Psoas muscle (tissue), 8 donors: ENCODE measurements around the gene MLH3. TPM values are rescaled to one million over a fixed set of nuclear protein-coding genes. Genes with fewer than 3 reads are reported as not detected.
A peak's percentile ranks its signal among the peaks of the same experiment; 100 is the strongest.

Experiments
- ATAC-seq, 4 donors: fragments of 200-7000 bp; cut with Tn5 transposase; one replicate each; pipeline ENCODE4 v1.9.1; 2020; ENCODE audit warnings: moderate library complexity in 3 of 4, mild to moderate bottlenecking in 2 of 4
- DNase-seq, 2 donors: peaks; one replicate each; pipeline ENCODE4 v3.0.0-alpha.2; 2020
- H3K27ac ChIP-seq: fragments of 200-600 bp; one replicate; pipeline ENCODE4 v1.8.0; 2022
- H3K27me3 ChIP-seq, 3 donors: fragments of 200-600 bp in 1 of 3; one replicate each; pipeline versions ENCODE4 v1.6.1 to v1.8.0; 2013 to 2022; ENCODE audit warnings: low read length in 2 of 3, mild to moderate bottlenecking in 2 of 3, moderate library complexity in 1 of 3; ENCODE audit not compliant: insufficient read depth in 3 of 3
- H3K36me3 ChIP-seq, 2 donors: fragments of 200-600 bp in 1 of 2; one replicate each; pipeline versions ENCODE4 v1.6.1 to v1.8.0; 2013 to 2022; ENCODE audit warnings: low read depth in 1 of 2, mild to moderate bottlenecking in 1 of 2, moderate library complexity in 1 of 2; ENCODE audit not compliant: insufficient read depth in 1 of 2
- H3K4me1 ChIP-seq: fragments of 200-600 bp; one replicate; pipeline ENCODE4 v1.8.0; 2022
- H3K4me3 ChIP-seq: fragments of 200-600 bp; one replicate; pipeline ENCODE4 v1.8.0; 2022; ENCODE audit warnings: mild to moderate bottlenecking
- H3K9me3 ChIP-seq: fragments of 200-600 bp; one replicate; pipeline ENCODE4 v1.8.0; 2022
- CTCF ChIP-seq: fragments of 200-600 bp; IDR thresholded peaks from one replicate; pipeline ENCODE4 v1.8.0; 2022; ENCODE audit warnings: antibody characterized with exemption
- WGBS, 3 donors: extraction: QIAGEN DNeasy Blood & Tissue Kit; methylation state at CpG; one replicate each; pipeline versions ENCODE4 v1.1.6 to v1.1.7; 2013; 5-methylcytosine and 5-hydroxymethylcytosine counted together
- intact Hi-C, 2 donors: fragments of 100-400 bp; cut with DNase I; formaldehyde crosslinking; loops; one replicate each; pipeline versions ENCODE4 v1.11.0 to v1.14.2; 2022
- polyA plus RNA-seq, 3 donors: library from polyadenylated mRNA; stranded (reverse); fragments of 200-250 nt; gene quantifications; one replicate each; pipeline ENCODE4 v1.2.3, GENCODE V29; 2013
- total RNA-seq, 4 donors: library from RNA; stranded (reverse); fragmentation: NEBNext Ultra II Directional in 2 of 4; extraction: Animal tissue kit (Norgen Biotek cat#: 25700) in 2 of 4; gene quantifications; one replicate each; pipeline versions ENCODE4 v1.2.1 to v1.2.4, GENCODE V29; 2021 to 2023
- donor health status: healthy with polysubstance abuse.
- donor health status: DM: no; HTN: no; CAD: no; lungs with moderate emphysema.
- donor health status: Bipolar disorder and iron deficiency.
- donor health status: healthy.
- donor health status: DM: yes; HTN: yes; CAD: no.
- donor health status: DM: no; HTN: no; CAD: no.
- donor health status: DM: no; HTN: no; CAD: no.
- donor health status: DM: yes; HTN: yes; CAD: no.

Gene MLH3
- total and polyA plus RNA-seq, 7 donors: 7.9 to 24.1 (median 15.7) TPM

GRCh38 chr14:75016815-75017214, 34.5 kb downstream of the MLH3 start:
- Histone ChIP-seq H3K36me3 (peaks cover 11 to 95% of the 10 kb centered on the region in 2 donors), H3K9me3 (no peaks in the 10 kb centered on the region), H3K27ac (no peak overlapping the region), H3K27me3 (no peaks in the 10 kb centered on the region), H3K4me1 (peaks cover 12% of the 10 kb centered on the region), H3K4me3 (no peak overlapping the region)
- TF ChIP-seq CTCF: no peak
- ATAC-seq: no peak
- 94 to 98% (median 96%) methylated on average over 3 of the region's 3 CpGs for WGBS, 3 donors
- intact Hi-C loops: no loop called here
- no peak for DNase-seq

GRCh38 chr14:75015496-75015895, 35.8 kb downstream of the MLH3 start:
- no peaks in the 10 kb centered on the region for H3K9me3 ChIP-seq
- peaks cover 11 to 90% of the 10 kb centered on the region in 2 donors for H3K36me3 ChIP-seq
- DNase-seq: no peak
- no peak overlapping the region for H3K4me3 ChIP-seq
- peaks cover 18% of the 10 kb centered on the region for H3K4me1 ChIP-seq
- no peak for TF ChIP-seq CTCF
- ATAC-seq: no peak
- 83 to 88% (median 83%) methylated on average over 5 of the region's 5 CpGs for WGBS, 3 donors
- intact Hi-C loops: no loop called here
- no peak overlapping the region for H3K27ac ChIP-seq
- H3K27me3 ChIP-seq: no peaks in the 10 kb centered on the region

DNA sequence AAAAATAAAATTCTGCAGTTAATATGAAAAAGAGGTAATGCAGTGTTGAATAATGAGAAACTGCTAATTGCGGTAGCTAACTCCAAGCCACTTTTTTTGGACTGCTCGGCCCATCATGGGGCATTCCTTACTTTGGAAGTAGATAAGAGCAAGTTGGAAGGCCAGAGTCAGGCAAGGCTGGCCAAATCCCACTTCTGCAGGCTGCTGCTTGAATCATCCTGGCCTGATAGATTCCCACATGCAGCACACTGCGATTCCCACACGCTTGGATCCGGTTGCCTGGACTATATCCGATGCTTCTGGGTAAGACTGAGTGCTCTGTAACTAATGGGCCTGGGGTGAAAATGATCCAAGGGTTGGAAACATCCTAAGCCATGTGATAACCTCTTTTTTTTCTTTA, 38.0 kb downstream of the MLH3 start:
- DNase-seq (no peak), ATAC-seq (no peak)
- H3K36me3 ChIP-seq: peaks cover 22 to 90% of the 10 kb centered on the region in 2 donors
- WGBS, 3 donors: 72 to 82% (median 76%) methylated on average over 6 of the region's 6 CpGs
- no peaks in the 10 kb centered on the region for H3K9me3 ChIP-seq
- H3K4me3 ChIP-seq: no peak overlapping the region
- intact Hi-C loops: no loop called here
- H3K4me1 ChIP-seq: peaks cover 18% of the 10 kb centered on the region
- no peaks in the 10 kb centered on the region for H3K27me3 ChIP-seq
- H3K27ac ChIP-seq: no peak overlapping the region
- no peak for TF ChIP-seq CTCF

- no peak overlapping the region for H3K4me3 ChIP-seq
- no peaks in the 10 kb centered on the region for H3K9me3 ChIP-seq
- no peak for TF ChIP-seq CTCF
- ATAC-seq (peak; percentile 64 to 88 (median 77)), DNase-seq (no peak)
- no peaks in the 10 kb centered on the region for H3K27me3 ChIP-seq
- intact Hi-C loops: no loop called here
- peaks cover 22 to 90% of the 10 kb centered on the region in 2 donors for H3K36me3 ChIP-seq
- peak overlapping the region; percentile 66 for H3K27ac ChIP-seq
- WGBS, 3 donors: 52 to 57% (median 57%) methylated on average over 4 of the region's 4 CpGs
- H3K4me1 ChIP-seq: peaks cover 18% of the 10 kb centered on the region
Measured at GRCh38 chr14:75011356-75011994, 39.8 kb downstream of the MLH3 start.
